GM19372 (cell line): ENCODE results near the gene CLCNKB.
"Not testable (repeated sequence)": the region's sequence is repeated elsewhere in the genome, so short reads cannot be mapped to it uniquely, and the experiment has no call there.

Experiments
- ATAC-seq: cut with Tn5 transposase; IDR thresholded peaks from one replicate; pipeline ENCODE4 v1.9.1; 2021; ENCODE audit warnings: mild to moderate bottlenecking, low read depth, moderate library complexity; ENCODE audit not compliant: unreplicated experiment

The CLCNKB gene

GRCh38 chr1:16029288-16029687, 14.3 kb upstream of the CLCNKB start:
- no peak for ATAC-seq

DNA sequence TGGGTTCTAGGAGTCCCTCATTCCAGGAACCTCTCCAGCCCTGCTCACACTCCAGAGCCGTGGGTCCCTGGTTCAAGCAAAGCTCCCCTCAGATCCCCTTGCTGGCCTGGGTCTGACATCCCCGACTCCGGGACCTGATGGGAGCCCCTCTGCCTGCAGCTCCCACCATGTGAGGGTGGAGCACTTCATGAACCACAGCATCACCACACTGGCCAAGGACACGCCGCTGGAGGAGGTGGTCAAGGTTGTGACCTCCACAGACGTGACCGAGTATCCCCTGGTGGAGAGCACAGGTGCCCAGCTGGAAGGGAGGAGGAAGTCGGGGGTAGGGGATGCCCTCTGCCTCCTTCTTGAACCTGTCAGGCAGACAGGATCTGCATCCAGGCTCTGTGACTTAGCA, 12.0 kb upstream of the CLCNKB start:
- ATAC-seq: no peak

DNA sequence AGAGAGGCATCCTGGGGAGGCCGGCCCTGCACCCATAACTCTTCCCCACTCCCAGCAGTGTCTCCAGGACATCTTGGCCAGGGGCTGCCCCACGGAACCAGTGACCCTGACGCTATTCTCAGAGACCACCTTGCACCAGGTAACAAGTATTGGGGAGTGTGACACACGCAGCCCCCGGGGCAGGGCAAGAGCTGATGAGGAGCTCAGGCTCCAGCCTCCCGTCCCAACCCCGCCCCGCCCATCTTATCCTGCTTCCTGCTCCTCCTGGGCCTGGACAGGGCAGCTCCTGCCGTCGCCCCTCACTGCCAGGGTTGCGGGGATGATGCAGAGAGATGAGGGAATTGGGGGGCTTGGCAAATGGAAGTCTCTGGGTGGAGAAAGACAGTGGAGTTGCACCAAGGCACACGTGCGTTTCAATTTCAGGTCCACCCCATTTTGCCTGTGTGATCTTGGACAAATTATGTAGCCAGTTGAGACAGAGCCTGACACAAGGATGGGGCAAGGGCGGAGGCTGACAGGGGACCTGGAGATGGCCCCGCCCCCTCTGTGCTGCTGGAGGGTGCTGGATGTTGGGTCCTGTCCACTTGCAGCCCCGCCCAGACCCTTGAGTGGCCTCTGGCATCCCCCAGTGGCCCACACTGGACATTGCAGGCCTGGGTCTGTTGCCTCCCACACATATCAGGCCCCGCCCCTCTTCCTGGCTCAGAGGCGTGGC, 11.0 kb upstream of the CLCNKB start:
- no peak for ATAC-seq

DNA sequence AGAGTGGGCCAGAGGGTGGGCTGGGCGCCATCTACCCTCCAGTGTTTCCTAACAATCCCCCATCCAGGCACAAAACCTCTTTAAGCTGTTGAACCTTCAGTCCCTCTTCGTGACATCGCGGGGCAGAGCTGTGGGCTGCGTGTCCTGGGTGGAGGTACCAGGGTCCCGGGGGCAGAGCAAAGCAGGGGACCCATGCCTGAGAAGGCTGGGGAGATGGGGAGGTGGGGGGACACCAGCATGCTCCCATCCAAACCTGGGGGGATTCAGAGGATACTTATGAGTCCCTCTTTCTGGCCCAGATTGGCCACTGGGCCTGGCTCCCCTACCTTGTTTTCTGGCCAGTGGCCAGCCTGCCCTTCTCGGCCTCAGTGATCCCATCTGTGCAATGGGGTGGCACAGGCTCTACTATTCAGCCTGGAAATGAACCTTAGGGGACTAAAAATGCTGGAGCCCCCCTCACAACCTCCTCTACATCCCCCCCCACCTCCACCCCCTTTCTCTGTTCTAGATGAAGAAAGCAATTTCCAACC, 10.4 kb upstream of the CLCNKB start:
- not testable (repeated sequence) for ATAC-seq

GRCh38 chr1:16036461-16036860, 7.1 kb upstream of the CLCNKB start:
- ATAC-seq: not testable (repeated sequence)

- ATAC-seq: no peak
Measured at GRCh38 chr1:16038620-16038912, 5.0 kb upstream of the CLCNKB start.

- not testable (repeated sequence) for ATAC-seq
Measured at GRCh38 chr1:16039871-16040270, 3.7 kb upstream of the CLCNKB start.

- ATAC-seq: no peak
Measured at GRCh38 chr1:16041200-16041599, 2.4 kb upstream of the CLCNKB start.

GRCh38 chr1:16042096-16042495, 1.5 kb upstream of the CLCNKB start:
- ATAC-seq: no peak

- ATAC-seq: not testable (repeated sequence)
Measured at GRCh38 chr1:16042654-16043053, 928 bp upstream of the CLCNKB start.

DNA sequence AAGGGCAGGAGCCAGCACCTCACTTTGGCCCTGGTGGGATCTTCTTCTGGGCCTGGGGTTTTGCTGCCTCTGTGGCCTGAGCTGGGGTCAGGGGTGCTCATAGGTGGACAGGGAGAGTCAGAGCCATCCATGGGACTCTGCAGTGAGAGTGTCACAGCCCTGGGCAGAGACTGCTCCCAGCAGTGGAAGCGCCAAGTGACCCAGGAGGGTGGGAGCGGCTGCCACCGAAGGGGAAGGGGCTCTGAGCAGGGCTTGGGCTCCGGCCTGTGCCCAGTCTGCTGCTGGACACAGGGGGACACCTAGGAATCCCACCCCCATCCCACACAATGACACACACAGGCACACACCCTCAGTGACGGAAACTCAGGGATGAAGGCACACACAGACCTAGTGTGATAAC, 368 bp downstream of the CLCNKB start:
- no peak for ATAC-seq

GRCh38 chr1:16046842-16047241, 3.3 kb downstream of the CLCNKB start:
- ATAC-seq: no peak

GRCh38 chr1:16047791-16048475, 4.4 kb downstream of the CLCNKB start:
- ATAC-seq: no peak

GRCh38 chr1:16048573-16049189, 5.1 kb downstream of the CLCNKB start:
- no peak for ATAC-seq

GRCh38 chr1:16050328-16050727, 6.7 kb downstream of the CLCNKB start:
- ATAC-seq: no peak

DNA sequence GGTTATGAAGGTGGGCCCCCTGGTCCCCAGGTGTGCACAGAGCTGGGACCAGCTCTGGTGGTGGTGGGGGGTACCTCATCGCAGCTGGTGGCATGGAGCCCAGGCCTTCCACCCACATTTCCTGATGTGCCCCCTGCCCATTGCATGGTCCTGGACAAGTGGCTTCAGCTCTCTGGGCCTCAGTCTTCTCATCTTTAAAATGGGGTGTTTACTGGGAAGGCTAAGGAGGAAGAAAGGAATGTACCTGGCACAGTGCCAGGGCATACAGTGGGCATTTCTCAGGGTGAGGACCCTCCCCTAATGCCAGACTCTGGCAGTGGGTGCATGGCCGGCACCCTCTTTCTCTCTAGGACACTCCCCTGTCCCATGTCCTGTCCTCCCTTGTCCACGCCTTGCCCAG, 7.5 kb downstream of the CLCNKB start:
- ATAC-seq: no peak

DNA sequence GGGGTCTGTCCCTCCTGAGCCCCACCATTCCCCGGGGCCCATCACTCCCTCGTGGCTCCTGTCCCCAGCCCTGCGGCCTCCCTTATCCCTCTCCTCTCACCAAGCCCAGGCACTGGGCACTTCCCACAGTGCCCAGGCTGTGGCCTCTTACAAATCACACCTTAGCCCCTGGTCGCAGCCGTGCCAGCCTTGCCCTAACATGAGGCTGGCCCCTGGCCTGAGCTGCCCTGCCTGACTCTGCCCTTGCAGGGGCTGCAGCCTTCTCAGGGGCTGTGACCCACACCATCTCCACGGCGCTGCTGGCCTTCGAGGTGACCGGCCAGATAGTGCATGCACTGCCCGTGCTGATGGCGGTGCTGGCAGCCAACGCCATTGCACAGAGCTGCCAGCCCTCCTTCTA, 8.4 kb downstream of the CLCNKB start:
- ATAC-seq: not testable (repeated sequence)

DNA sequence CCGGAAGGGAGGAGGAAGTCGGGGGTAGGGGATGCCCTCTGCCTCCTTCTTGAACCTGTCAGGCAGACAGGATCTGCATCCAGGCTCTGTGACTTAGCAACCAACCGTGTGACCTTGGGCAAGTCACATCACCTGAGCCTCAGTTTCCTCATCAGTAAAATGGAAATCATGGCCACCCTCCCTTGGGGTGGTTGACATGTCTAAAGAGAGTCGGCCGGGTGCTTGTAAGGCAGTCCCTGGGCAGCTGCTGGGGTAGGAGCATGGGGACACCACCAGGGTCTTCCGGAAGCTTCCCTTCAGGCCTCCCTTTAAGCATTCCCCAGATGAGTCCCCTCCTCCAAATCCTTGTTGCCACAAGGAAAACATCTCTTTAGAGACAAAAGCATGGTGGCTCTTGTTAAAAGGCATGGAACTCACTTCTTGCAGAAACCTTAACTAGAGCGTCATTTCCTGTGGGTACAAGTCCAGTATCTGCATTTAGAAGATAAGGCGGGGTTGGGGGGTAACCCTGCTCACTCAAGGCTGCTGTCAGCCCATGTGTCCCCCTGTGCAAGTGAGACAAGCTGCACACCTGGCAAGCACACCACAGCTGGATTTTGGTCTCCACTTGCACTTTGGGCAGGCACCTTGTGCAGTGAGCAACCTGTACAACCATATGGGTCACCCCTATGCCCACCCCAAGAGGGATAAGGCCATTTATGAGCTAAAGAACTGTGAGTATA, 10.4 kb downstream of the CLCNKB start:
- no peak for ATAC-seq

GRCh38 chr1:16054598-16055540, 11.3 kb downstream of the CLCNKB start:
- ATAC-seq: no peak
